Fibroblast of pulmonary artery (primary cell): Measurements from ENCODE around the gene SOX11.

Experiments used
- DNase-seq: peaks from one replicate; pipeline ENCODE4 v3.0.0-alpha.2; 2010; ENCODE audit warnings: low read depth
- H3K4me3 ChIP-seq: replicated peaks from 2 replicates; pipeline ENCODE4 v1.5.1; 2011; ENCODE audit warnings: low read depth, mild to moderate bottlenecking, control low read depth, low read length, moderate library complexity
- TF ChIP-seq, protein P1 (sequence below): IDR thresholded peaks from 2 replicates; pipeline ENCODE4 v1.5.1; 2011; ENCODE audit warnings: mild to moderate bottlenecking, control low read depth, low read length, inconsistent platforms; ENCODE audit errors: missing control alignments

SOX11 gene

GRCh38 chr2:5691221-5691984, 781 bp upstream of the SOX11 start:
- H3K4me3 ChIP-seq: peak overlapping the region; percentile 37
- DNase-seq: peak; percentile 12
- TF ChIP-seq, protein P1, sequence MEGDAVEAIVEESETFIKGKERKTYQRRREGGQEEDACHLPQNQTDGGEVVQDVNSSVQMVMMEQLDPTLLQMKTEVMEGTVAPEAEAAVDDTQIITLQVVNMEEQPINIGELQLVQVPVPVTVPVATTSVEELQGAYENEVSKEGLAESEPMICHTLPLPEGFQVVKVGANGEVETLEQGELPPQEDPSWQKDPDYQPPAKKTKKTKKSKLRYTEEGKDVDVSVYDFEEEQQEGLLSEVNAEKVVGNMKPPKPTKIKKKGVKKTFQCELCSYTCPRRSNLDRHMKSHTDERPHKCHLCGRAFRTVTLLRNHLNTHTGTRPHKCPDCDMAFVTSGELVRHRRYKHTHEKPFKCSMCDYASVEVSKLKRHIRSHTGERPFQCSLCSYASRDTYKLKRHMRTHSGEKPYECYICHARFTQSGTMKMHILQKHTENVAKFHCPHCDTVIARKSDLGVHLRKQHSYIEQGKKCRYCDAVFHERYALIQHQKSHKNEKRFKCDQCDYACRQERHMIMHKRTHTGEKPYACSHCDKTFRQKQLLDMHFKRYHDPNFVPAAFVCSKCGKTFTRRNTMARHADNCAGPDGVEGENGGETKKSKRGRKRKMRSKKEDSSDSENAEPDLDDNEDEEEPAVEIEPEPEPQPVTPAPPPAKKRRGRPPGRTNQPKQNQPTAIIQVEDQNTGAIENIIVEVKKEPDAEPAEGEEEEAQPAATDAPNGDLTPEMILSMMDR: no peak

DNA sequence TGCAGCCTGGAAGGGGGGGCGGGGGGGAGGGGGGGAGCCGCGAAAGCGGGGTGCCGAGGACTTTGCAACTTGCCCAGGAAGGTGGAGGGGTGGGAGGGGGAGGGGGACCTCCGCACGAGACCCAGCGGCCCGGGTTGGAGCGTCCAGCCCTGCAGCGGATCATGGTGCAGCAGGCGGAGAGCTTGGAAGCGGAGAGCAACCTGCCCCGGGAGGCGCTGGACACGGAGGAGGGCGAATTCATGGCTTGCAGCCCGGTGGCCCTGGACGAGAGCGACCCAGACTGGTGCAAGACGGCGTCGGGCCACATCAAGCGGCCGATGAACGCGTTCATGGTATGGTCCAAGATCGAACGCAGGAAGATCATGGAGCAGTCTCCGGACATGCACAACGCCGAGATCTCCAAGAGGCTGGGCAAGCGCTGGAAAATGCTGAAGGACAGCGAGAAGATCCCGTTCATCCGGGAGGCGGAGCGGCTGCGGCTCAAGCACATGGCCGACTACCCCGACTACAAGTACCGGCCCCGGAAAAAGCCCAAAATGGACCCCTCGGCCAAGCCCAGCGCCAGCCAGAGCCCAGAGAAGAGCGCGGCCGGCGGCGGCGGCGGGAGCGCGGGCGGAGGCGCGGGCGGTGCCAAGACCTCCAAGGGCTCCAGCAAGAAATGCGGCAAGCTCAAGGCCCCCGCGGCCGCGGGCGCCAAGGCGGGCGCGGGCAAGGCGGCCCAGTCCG, 540 bp downstream of the SOX11 start:
- peak overlapping the region; percentile 36 for H3K4me3 ChIP-seq
- TF ChIP-seq, protein P1: no peak
- peak; percentile 7 for DNase-seq

GRCh38 chr2:5693287-5694201, 1.4 kb downstream of the SOX11 start:
- peak overlapping the region; percentile 34 for H3K4me3 ChIP-seq
- TF ChIP-seq, protein P1: no peak
- DNase-seq: no peak

DNA sequence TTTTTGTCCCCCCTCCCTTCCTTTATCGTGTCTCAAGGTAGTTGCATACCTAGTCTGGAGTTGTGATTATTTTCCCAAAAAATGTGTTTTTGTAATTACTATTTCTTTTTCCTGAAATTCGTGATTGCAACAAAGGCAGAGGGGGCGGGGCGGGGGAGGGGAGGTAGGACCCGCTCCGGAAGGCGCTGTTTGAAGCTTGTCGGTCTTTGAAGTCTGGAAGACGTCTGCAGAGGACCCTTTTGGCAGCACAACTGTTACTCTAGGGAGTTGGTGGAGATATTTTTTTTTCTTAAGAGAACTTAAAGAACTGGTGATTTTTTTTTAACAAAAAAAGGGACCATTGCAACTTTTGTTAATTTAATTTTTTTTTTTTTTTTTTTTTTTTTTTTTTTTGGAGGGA, 2.1 kb downstream of the SOX11 start:
- TF ChIP-seq, protein P1: no peak
- H3K4me3 ChIP-seq: peak overlapping the region; percentile 34

GRCh38 chr2:5695654-5696403, 3.6 kb downstream of the SOX11 start:
- H3K4me3 ChIP-seq: peak overlapping the region; percentile 40
- TF ChIP-seq, protein P1: no peak
- peak; percentile 14 for DNase-seq

More for the DNA sequence above, 2.1 kb downstream of the SOX11 start:
- DNase-seq: no peak

GRCh38 chr2:5696404-5696944, 4.3 kb downstream of the SOX11 start:
- no peak for DNase-seq
- TF ChIP-seq, protein P1: no peak
- H3K4me3 ChIP-seq: peak overlapping the region; percentile 40
